Measurements from ENCODE around the gene FARS2.
"Not testable (repeated sequence)": the region's sequence is repeated elsewhere in the genome, so short reads cannot be mapped to it uniquely, and the experiment has no call there.

Gene FARS2

DNA sequence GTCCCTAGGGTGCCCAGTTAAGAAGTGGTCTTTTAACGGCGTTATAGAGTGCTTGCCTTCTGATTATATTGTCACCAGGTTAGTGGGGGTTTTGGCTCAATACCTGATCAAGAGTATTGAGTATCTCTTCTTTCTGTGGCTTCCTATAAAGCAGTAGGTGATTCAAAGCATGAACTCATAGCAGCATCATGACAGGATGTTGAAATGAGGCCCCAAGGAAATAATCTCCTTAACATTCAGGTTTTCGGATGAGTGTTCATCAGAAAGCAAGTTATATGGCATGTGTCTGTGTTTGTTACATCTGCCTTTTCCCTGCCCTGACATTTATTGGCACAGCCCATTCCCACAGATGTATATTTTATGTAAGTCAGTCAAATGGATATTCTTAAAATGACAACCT lies 301.0 kb downstream of the FARS2 start:
- H3K36me3 ChIP-seq (ENCODE audit: control insufficient read depth, insufficient read depth, low read length) = no peaks in the 10 kb centered on the region
- H3K4me1 ChIP-seq (ENCODE audit: control insufficient read depth, insufficient read depth, low read length) = peaks cover 4% of the 10 kb centered on the region
- H3K9ac ChIP-seq (ENCODE audit: low read depth, low read length) = no peak overlapping the region
- H3K4me3 ChIP-seq (ENCODE audit: low read depth, low read length) = no peak overlapping the region
- H3K9me3 ChIP-seq (ENCODE audit: control insufficient read depth, insufficient read depth, low read length) = no peaks in the 10 kb centered on the region
- H3K27me3 ChIP-seq (ENCODE audit: control insufficient read depth, insufficient read depth, low read length) = no peaks in the 10 kb centered on the region

- H3K27me3 ChIP-seq (ENCODE audit: control insufficient read depth, insufficient read depth, low read length) = no peaks in the 10 kb centered on the region
- H3K4me1 ChIP-seq (ENCODE audit: control insufficient read depth, insufficient read depth, low read length) = peaks cover 4% of the 10 kb centered on the region
- no peaks in the 10 kb centered on the region for H3K36me3 ChIP-seq (ENCODE audit: control insufficient read depth, insufficient read depth, low read length)
- H3K9me3 ChIP-seq (ENCODE audit: control insufficient read depth, insufficient read depth, low read length) = no peaks in the 10 kb centered on the region
- no peak overlapping the region for H3K4me3 ChIP-seq (ENCODE audit: low read depth, low read length)
- H3K9ac ChIP-seq (ENCODE audit: low read depth, low read length) = no peak overlapping the region
Observed at GRCh38 chr6:5563086-5563485, 301.8 kb downstream of the FARS2 start.

GRCh38 chr6:5564746-5565145 lies 303.4 kb downstream of the FARS2 start:
- H3K9me3 ChIP-seq (ENCODE audit: control insufficient read depth, insufficient read depth, low read length); H3K36me3 ChIP-seq (ENCODE audit: control insufficient read depth, insufficient read depth, low read length); H3K4me3 ChIP-seq (ENCODE audit: low read depth, low read length); H3K9ac ChIP-seq (ENCODE audit: low read depth, low read length); H3K27me3 ChIP-seq (ENCODE audit: control insufficient read depth, insufficient read depth, low read length); H3K4me1 ChIP-seq (ENCODE audit: control insufficient read depth, insufficient read depth, low read length): not testable (repeated sequence)

DNA sequence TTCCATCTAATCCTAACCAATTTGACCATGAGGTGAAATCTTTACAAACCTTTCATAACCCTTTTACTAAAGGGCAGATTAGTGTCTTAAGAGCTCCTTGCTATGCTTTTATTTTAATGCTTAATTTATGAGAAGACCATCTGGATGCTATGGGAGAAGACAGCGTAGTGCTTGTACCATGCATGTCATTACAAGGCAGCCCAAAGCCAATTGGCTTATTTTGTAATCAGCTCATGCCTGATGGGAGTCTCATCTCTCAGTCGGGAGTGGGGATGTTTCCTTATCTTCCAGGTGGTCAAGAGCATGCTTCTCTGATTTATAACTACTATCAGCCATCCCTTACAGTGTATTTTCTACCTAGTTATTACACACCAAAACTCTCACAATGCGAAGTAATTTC lies 304.7 kb downstream of the FARS2 start:
- Histone ChIP-seq H3K4me3 (ENCODE audit: low read depth, low read length) (no peak overlapping the region), H3K9me3 (ENCODE audit: control insufficient read depth, insufficient read depth, low read length) (no peaks in the 10 kb centered on the region), H3K9ac (ENCODE audit: low read depth, low read length) (no peak overlapping the region), H3K36me3 (ENCODE audit: control insufficient read depth, insufficient read depth, low read length) (no peaks in the 10 kb centered on the region), H3K27me3 (ENCODE audit: control insufficient read depth, insufficient read depth, low read length) (no peaks in the 10 kb centered on the region), H3K4me1 (ENCODE audit: control insufficient read depth, insufficient read depth, low read length) (peaks cover 4% of the 10 kb centered on the region)

DNA sequence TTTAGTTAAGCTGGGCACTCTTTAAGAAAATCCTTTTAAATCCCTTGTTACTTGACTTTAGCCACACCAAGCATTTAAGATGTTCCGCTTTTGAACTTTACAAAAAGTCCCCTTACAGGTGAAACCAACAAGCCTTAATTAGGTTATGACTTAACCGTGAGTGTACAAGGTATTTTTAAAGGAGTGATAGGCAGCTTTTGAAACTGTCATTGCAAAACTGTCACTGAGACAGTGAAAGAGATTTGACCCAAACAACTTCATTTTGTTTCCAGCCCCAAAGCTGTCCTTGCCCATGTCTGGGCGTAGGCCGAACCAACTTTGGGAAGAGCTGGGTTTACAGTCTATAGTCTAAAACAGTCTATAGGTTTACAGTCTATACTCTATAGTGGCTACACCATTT lies 305.4 kb downstream of the FARS2 start:
- Histone ChIP-seq H3K9me3 (ENCODE audit: control insufficient read depth, insufficient read depth, low read length) (no peaks in the 10 kb centered on the region), H3K4me1 (ENCODE audit: control insufficient read depth, insufficient read depth, low read length) (peaks cover 4% of the 10 kb centered on the region), H3K4me3 (ENCODE audit: low read depth, low read length) (no peak overlapping the region), H3K9ac (ENCODE audit: low read depth, low read length) (no peak overlapping the region), H3K27me3 (ENCODE audit: control insufficient read depth, insufficient read depth, low read length) (no peaks in the 10 kb centered on the region), H3K36me3 (ENCODE audit: control insufficient read depth, insufficient read depth, low read length) (no peaks in the 10 kb centered on the region)

- Histone ChIP-seq H3K4me3 (ENCODE audit: low read depth, low read length) (no peak overlapping the region), H3K36me3 (ENCODE audit: control insufficient read depth, insufficient read depth, low read length) (no peaks in the 10 kb centered on the region), H3K4me1 (ENCODE audit: control insufficient read depth, insufficient read depth, low read length) (peaks cover 4% of the 10 kb centered on the region), H3K9ac (ENCODE audit: low read depth, low read length) (no peak overlapping the region), H3K9me3 (ENCODE audit: control insufficient read depth, insufficient read depth, low read length) (no peaks in the 10 kb centered on the region), H3K27me3 (ENCODE audit: control insufficient read depth, insufficient read depth, low read length) (no peaks in the 10 kb centered on the region)
Observed at GRCh38 chr6:5567352-5567751, 306.0 kb downstream of the FARS2 start.

DNA sequence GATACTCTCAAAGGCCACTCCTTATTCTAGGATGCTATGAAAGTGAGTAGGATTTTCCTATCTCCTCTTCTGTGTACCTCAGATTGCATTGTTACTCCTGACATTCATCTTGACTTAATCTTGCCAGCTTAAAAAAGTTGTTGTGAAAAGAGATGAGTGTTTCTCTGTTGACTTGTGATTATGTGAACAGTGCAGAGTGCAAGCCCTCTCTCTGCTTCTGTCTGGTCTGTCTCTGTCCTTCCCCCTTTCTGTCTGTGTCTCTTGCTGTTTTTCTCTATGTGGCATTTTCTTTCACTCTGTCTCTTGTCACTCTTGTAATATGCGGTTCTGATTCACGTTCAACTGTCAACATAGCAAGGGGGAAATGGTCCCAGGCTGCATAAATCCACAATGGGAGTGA lies 306.6 kb downstream of the FARS2 start:
- Histone ChIP-seq H3K27me3 (ENCODE audit: control insufficient read depth, insufficient read depth, low read length) (no peaks in the 10 kb centered on the region), H3K4me1 (ENCODE audit: control insufficient read depth, insufficient read depth, low read length) (peaks cover 4% of the 10 kb centered on the region), H3K36me3 (ENCODE audit: control insufficient read depth, insufficient read depth, low read length) (no peaks in the 10 kb centered on the region), H3K4me3 (ENCODE audit: low read depth, low read length) (no peak overlapping the region), H3K9me3 (ENCODE audit: control insufficient read depth, insufficient read depth, low read length) (no peaks in the 10 kb centered on the region), H3K9ac (ENCODE audit: low read depth, low read length) (no peak overlapping the region)

DNA sequence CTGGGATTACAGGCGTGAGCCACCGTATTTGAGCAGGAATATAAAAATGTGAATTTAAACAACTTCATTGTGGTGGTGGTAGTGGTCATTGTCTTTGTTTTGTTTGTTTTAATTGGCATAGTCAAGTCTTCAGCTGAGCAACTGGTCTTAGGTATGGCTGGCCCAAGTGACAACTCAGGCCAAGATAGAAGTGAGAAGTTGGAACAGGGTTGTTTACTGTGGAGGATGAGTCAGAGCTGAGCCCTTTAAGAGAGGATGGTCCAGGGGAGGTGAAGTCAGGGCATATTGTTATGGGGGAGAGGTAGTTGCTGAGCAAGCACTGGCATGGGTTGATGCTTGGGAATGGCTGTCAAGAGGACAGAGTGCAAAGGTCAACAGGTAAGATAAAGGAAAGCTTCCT lies 308.2 kb downstream of the FARS2 start:
- H3K27me3 ChIP-seq (ENCODE audit: control insufficient read depth, insufficient read depth, low read length) = no peaks in the 10 kb centered on the region
- no peak overlapping the region for H3K4me3 ChIP-seq (ENCODE audit: low read depth, low read length)
- peaks cover 3% of the 10 kb centered on the region for H3K4me1 ChIP-seq (ENCODE audit: control insufficient read depth, insufficient read depth, low read length)
- no peaks in the 10 kb centered on the region for H3K9me3 ChIP-seq (ENCODE audit: control insufficient read depth, insufficient read depth, low read length)
- H3K9ac ChIP-seq (ENCODE audit: low read depth, low read length) = no peak overlapping the region
- H3K36me3 ChIP-seq (ENCODE audit: control insufficient read depth, insufficient read depth, low read length) = no peaks in the 10 kb centered on the region

DNA sequence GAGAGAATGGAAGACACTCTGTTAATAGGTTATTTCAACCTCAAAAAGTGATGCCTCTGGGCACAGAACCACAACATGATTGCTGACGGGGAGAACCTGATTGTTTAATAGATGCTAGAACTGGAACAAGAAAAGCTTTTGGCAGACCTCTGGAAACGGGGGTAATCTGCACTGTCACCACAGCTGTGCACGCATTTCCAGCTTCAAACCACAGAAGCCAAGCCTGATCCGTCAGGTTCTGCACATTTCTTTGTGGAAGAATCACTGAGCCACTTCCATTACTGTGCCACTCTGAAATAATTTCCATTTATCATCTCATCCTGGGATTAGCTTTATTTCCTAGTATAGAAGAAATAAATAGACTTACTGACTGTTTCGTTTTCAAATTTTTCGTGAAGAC lies 309.3 kb downstream of the FARS2 start:
- H3K9me3 ChIP-seq (ENCODE audit: control insufficient read depth, insufficient read depth, low read length) = no peaks in the 10 kb centered on the region
- no peak overlapping the region for H3K4me3 ChIP-seq (ENCODE audit: low read depth, low read length)
- no peaks in the 10 kb centered on the region for H3K27me3 ChIP-seq (ENCODE audit: control insufficient read depth, insufficient read depth, low read length)
- H3K4me1 ChIP-seq (ENCODE audit: control insufficient read depth, insufficient read depth, low read length) = no peaks in the 10 kb centered on the region
- H3K9ac ChIP-seq (ENCODE audit: low read depth, low read length) = no peak overlapping the region
- no peaks in the 10 kb centered on the region for H3K36me3 ChIP-seq (ENCODE audit: control insufficient read depth, insufficient read depth, low read length)

GRCh38 chr6:5580736-5581581 lies 319.6 kb downstream of the FARS2 start:
- no peaks in the 10 kb centered on the region for H3K9me3 ChIP-seq (ENCODE audit: control insufficient read depth, insufficient read depth, low read length)
- H3K36me3 ChIP-seq (ENCODE audit: control insufficient read depth, insufficient read depth, low read length) = no peaks in the 10 kb centered on the region
- H3K4me3 ChIP-seq (ENCODE audit: low read depth, low read length) = no peak overlapping the region
- no peaks in the 10 kb centered on the region for H3K27me3 ChIP-seq (ENCODE audit: control insufficient read depth, insufficient read depth, low read length)
- no peak overlapping the region for H3K9ac ChIP-seq (ENCODE audit: low read depth, low read length)
- H3K4me1 ChIP-seq (ENCODE audit: control insufficient read depth, insufficient read depth, low read length) = no peaks in the 10 kb centered on the region

DNA sequence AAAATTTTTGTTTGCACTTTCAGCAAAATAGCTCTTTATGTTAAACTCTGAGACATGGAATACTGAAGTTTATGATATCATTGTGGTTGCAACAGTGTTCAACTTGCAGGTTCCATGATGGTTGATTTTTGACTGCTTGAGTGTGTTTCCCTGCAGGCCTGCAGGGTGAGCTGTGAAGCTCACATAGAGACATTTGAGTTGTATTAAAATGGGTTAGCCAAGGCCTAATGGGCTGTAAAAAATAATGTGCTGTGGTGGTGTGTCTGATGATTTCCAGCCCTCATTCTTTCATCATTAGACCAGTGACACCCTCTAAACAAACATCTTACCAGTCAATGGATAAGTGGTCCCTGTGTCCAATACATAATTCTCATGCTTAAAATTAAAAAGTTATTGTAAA lies 321.4 kb downstream of the FARS2 start:
- H3K4me3 ChIP-seq (ENCODE audit: low read depth, low read length) = no peak overlapping the region
- no peaks in the 10 kb centered on the region for H3K9me3 ChIP-seq (ENCODE audit: control insufficient read depth, insufficient read depth, low read length)
- H3K9ac ChIP-seq (ENCODE audit: low read depth, low read length) = no peak overlapping the region
- no peaks in the 10 kb centered on the region for H3K27me3 ChIP-seq (ENCODE audit: control insufficient read depth, insufficient read depth, low read length)
- H3K4me1 ChIP-seq (ENCODE audit: control insufficient read depth, insufficient read depth, low read length) = no peaks in the 10 kb centered on the region
- no peaks in the 10 kb centered on the region for H3K36me3 ChIP-seq (ENCODE audit: control insufficient read depth, insufficient read depth, low read length)

DNA sequence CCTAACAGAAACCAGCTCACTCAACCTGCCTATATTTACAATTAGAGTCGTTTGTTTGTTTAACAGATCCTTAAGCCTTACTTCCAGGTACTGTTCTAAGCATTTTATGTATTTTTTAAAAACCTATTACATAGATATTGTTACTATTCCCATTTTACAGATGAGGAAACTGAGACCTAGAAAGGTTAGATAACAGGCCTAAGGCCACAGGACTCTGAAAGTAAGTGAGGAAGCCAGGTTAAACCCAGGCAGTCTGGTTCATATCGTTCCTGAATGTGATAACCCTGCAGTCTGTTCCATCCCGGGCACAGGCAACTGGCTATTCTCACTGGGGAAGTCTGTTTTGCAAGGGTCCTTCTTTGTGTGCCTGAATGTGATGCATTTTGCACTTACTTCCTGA lies 322.2 kb downstream of the FARS2 start:
- no peaks in the 10 kb centered on the region for H3K36me3 ChIP-seq (ENCODE audit: control insufficient read depth, insufficient read depth, low read length)
- H3K4me1 ChIP-seq (ENCODE audit: control insufficient read depth, insufficient read depth, low read length) = no peaks in the 10 kb centered on the region
- H3K27me3 ChIP-seq (ENCODE audit: control insufficient read depth, insufficient read depth, low read length) = no peaks in the 10 kb centered on the region
- no peak overlapping the region for H3K9ac ChIP-seq (ENCODE audit: low read depth, low read length)
- no peak overlapping the region for H3K4me3 ChIP-seq (ENCODE audit: low read depth, low read length)
- H3K9me3 ChIP-seq (ENCODE audit: control insufficient read depth, insufficient read depth, low read length) = no peaks in the 10 kb centered on the region
